K562 (cell line): ENCODE measurements around the gene FBXO33. TPM values are rescaled to one million over a fixed set of nuclear protein-coding genes. Genes with fewer than 3 reads are reported as not detected.

Source experiments
- ATF2 ChIP-seq: sonication (generic); formaldehyde crosslinking; IDR thresholded peaks from 2 replicates; pipeline ENCODE4 v1.8.1; 2022; ENCODE audit warnings: missing genetic modification reagents
- CBX2 ChIP-seq: fragments of 200-600 bp; sonication (generic); IDR thresholded peaks from one replicate; pipeline ENCODE4 v1.6.1; 2012; ENCODE audit warnings: mild to moderate bottlenecking, low read length, inconsistent platforms; ENCODE audit not compliant: insufficient read depth, poor library complexity, severe bottlenecking
- CBX3 ChIP-seq, 2 experiments: IDR thresholded peaks; 1 replicate in 1 of 2; 2 replicates in 1 of 2; pipeline ENCODE4 v1.6.1; 2012; ENCODE audit warnings: inconsistent platforms in 2 of 2, low read length in 2 of 2, borderline replicate concordance in 1 of 2, control low read depth in 1 of 2
- CCNT2 ChIP-seq: IDR thresholded peaks from 2 replicates; pipeline ENCODE4 v1.6.1; 2011; ENCODE audit warnings: borderline replicate concordance, low read depth, mild to moderate bottlenecking, moderate library complexity, mixed read lengths, low read length; ENCODE audit not compliant: insufficient read length; ENCODE audit errors: extremely low read depth
- DIDO1 ChIP-seq: fragments of 450-650 bp; IDR thresholded peaks from 2 replicates; pipeline ENCODE4 v1.6.1; 2016; ENCODE audit warnings: low read depth, missing biosample characterization, missing genetic modification characterization
- E2F6 ChIP-seq, 2 experiments: IDR thresholded peaks; 2 replicates each; pipeline ENCODE4 v1.6.1; 2011; ENCODE audit warnings: borderline replicate concordance in 1 of 2, control low read depth in 1 of 2, low read depth in 1 of 2, low read length in 1 of 2, mild to moderate bottlenecking in 1 of 2, mixed read lengths in 1 of 2, moderate library complexity in 1 of 2; ENCODE audit not compliant: insufficient read depth in 1 of 2, insufficient read length in 1 of 2, poor library complexity in 1 of 2, severe bottlenecking in 1 of 2; ENCODE audit errors: extremely low read depth in 1 of 2
- FOSL1 ChIP-seq: fragments of 200-800 bp; sonication (Bioruptor generic); conservative IDR thresholded peaks from 2 replicates; pipeline ENCODE4 v1.6.1; 2016; ENCODE audit warnings: missing genetic modification characterization, missing compliant biosample characterization
- FOXK2 ChIP-seq, 2 experiments: fragments of 450-650 bp; IDR thresholded peaks in 1 of 2; conservative IDR thresholded peaks in 1 of 2; 2 replicates each; pipeline ENCODE4 v1.6.1; 2016; ENCODE audit warnings: low read depth in 2 of 2, mild to moderate bottlenecking in 1 of 2
- FOXP1 ChIP-seq: sonication (generic); formaldehyde crosslinking; IDR thresholded peaks from 2 replicates; pipeline ENCODE4 v1.8.0; 2022; ENCODE audit warnings: mild to moderate bottlenecking, missing genetic modification reagents
- HOMEZ ChIP-seq: fragments of 250-450 bp; sonication (Bioruptor Pico); IDR thresholded peaks from 2 replicates; pipeline ENCODE4 v1.4.0; 2020; ENCODE audit warnings: mild to moderate bottlenecking, moderate library complexity
- LCOR ChIP-seq: sonication (generic); formaldehyde crosslinking; IDR thresholded peaks from 2 replicates; pipeline ENCODE4 v1.8.0; 2022; ENCODE audit warnings: mild to moderate bottlenecking, missing genetic modification reagents
- MCM7 ChIP-seq, 2 experiments: fragments of 450-650 bp; IDR thresholded peaks; 2 replicates each; pipeline ENCODE4 v1.6.1; 2016 to 2018
- RAD51 ChIP-seq: fragments of 450-650 bp; IDR thresholded peaks from 2 replicates; pipeline ENCODE4 v1.7.1; 2016; ENCODE audit warnings: low read depth, mild to moderate bottlenecking, borderline replicate concordance
- SIN3A ChIP-seq, 2 experiments: fragments of 150-350 bp in 1 of 2; IDR thresholded peaks; 2 replicates each; pipeline ENCODE4 v1.6.1; 2011 to 2016; ENCODE audit warnings: borderline replicate concordance in 2 of 2, low read depth in 2 of 2, low read length in 2 of 2, mild to moderate bottlenecking in 2 of 2, moderate library complexity in 2 of 2; ENCODE audit not compliant: control insufficient read depth in 1 of 2
- SMARCA5 ChIP-seq: fragments of 450-650 bp; IDR thresholded peaks from 2 replicates; pipeline ENCODE4 v1.6.1; 2016
- SMARCC2 ChIP-seq: fragments of 450-650 bp; IDR thresholded peaks from 2 replicates; pipeline ENCODE4 v1.6.1; 2017; ENCODE audit warnings: antibody characterized with exemption, moderate library complexity, mild to moderate bottlenecking, low read depth
- ZNF274 ChIP-seq: IDR thresholded peaks from 2 replicates; pipeline ENCODE4 v1.6.1; 2011; ENCODE audit warnings: low read depth, mild to moderate bottlenecking, low read length, moderate library complexity, borderline replicate concordance
- ZNF639 ChIP-seq, 2 experiments: fragments of 200-800 bp in 1 of 2; sonication (Bioruptor generic) in 1 of 2; sonication (generic) in 1 of 2; formaldehyde crosslinking in 1 of 2; IDR thresholded peaks in 1 of 2; conservative IDR thresholded peaks in 1 of 2; 2 replicates each; pipeline versions ENCODE4 v1.5.0 to v1.6.1; 2016 to 2020; ENCODE audit warnings: missing compliant biosample characterization in 1 of 2, missing genetic modification characterization in 1 of 2, missing genetic modification reagents in 1 of 2
- ZNF707 ChIP-seq: fragments of 250-450 bp; sonication (Bioruptor Pico); conservative IDR thresholded peaks from 2 replicates; pipeline ENCODE4 v1.8.0; 2022; ENCODE audit warnings: inconsistent platforms, mild to moderate bottlenecking, moderate library complexity
- ZSCAN29 ChIP-seq: fragments of 450-650 bp; IDR thresholded peaks from 2 replicates; pipeline ENCODE4 v1.6.1; 2017
- ZZZ3 ChIP-seq: fragments of 450-650 bp; IDR thresholded peaks from 2 replicates; pipeline ENCODE4 v1.6.1; 2016; ENCODE audit warnings: antibody characterized with exemption, mild to moderate bottlenecking, moderate library complexity
- polyA plus RNA-seq, 8 experiments: library from polyadenylated mRNA; depleted of rRNA in 4 of 8; stranded (reverse) in 5 of 8; unstranded in 3 of 8; fragments of >200 nt; fragmentation: Nextera tagmentation in 2 of 8; fragmentation: Illumina TruSeq in 1 of 8; extraction: Ambion mirVana in 2 of 8; extraction: Trizol in 1 of 8; gene quantifications; 2 replicates each; pipeline versions ENCODE4 v1.2.1 to v1.2.3, GENCODE V29; 2011 to 2014; ENCODE audit warnings: inconsistent platforms in 1 of 8, missing spikeins in 1 of 8
- total RNA-seq, 7 experiments: library from RNA; depleted of rRNA in 6 of 7; stranded (reverse); fragments of >200 nt in 6 of 7; fragmentation: Illumina TruSeq in 2 of 7; extraction: Trizol in 2 of 7; gene quantifications; 2 replicates each; pipeline versions ENCODE4 v1.2.1 to v1.2.3, GENCODE V29; 2011 to 2021; ENCODE audit warnings: low replicate concordance in 1 of 7

Gene FBXO33
- total and polyA plus RNA-seq, 9 of the 15 experiments (the other 6 are each of a cell fraction or from before 2014, with no cell fraction given): 1.6 to 7.5 (median 5.0) TPM

GRCh38 chr14:39432619-39433451 lies 602 bp upstream of the FBXO33 start (continued):
- TF ChIP-seq ZZZ3: no peak
- no peak for TF ChIP-seq SMARCA5
- TF ChIP-seq RAD51: no peak
- no peak for TF ChIP-seq MCM7 (IDR thresholded peaks at IDR 0.05)
- TF ChIP-seq SIN3A (IDR thresholded peaks at IDR 0.05; ENCODE audit: borderline replicate concordance in 2 of 2, control insufficient read depth in 1 of 2, low read depth in 2 of 2, low read length in 2 of 2): no peak; a peak in 1 of 4 replicates
- no peak for TF ChIP-seq DIDO1 (tag)
- TF ChIP-seq ZNF274: no peak
- TF ChIP-seq ZSCAN29: no peak
- no peak for TF ChIP-seq E2F6 (IDR thresholded peaks at IDR 0.05; ENCODE audit: borderline replicate concordance in 1 of 2, extremely low read depth in 1 of 2, insufficient read depth in 1 of 2, insufficient read length in 1 of 2, low read depth in 1 of 2, low read length in 1 of 2, poor library complexity in 1 of 2, severe bottlenecking in 1 of 2)
- TF ChIP-seq LCOR: no peak
- no peak for TF ChIP-seq FOXK2 (conservative IDR thresholded peaks at IDR 0.05 in 1 of 2, IDR thresholded peaks at IDR 0.05 in 1 of 2; ENCODE audit: low read depth in 2 of 2)
- no peak for TF ChIP-seq SMARCC2
- 0 out of 4 replicates have a peak, but pooled peaks of 1 of the 2 experiments have one; percentile 51 for TF ChIP-seq ZNF639 (CRISPR knock-in tag; conservative IDR thresholded peaks at IDR 0.05 in 1 of 2, IDR thresholded peaks at IDR 0.05 in 1 of 2)
- TF ChIP-seq HOMEZ (CRISPR knock-in tag): no peak
- TF ChIP-seq FOXP1 (CRISPR knock-in tag): no peak
- TF ChIP-seq CBX2: no peak
- TF ChIP-seq ZNF707: no peak
- no peak for TF ChIP-seq FOSL1 (tag)
- TF ChIP-seq CCNT2: no peak
- no peak for TF ChIP-seq CBX3 (IDR thresholded peaks at IDR 0.05; ENCODE audit: borderline replicate concordance in 1 of 2, low read length in 2 of 2)
- TF ChIP-seq ATF2 (CRISPR knock-in tag): no peak
